Limb (tissue), 2 donors: ENCODE results near the gene PTPN5.
"Not testable (repeated sequence)": the region's sequence is repeated elsewhere in the genome, so short reads cannot be mapped to it uniquely, and the experiment has no call there.

ENCODE experiments used
- DNase-seq, 2 donors: peaks; one replicate each; pipeline ENCODE4 v3.0.0-alpha.2; 2016; ENCODE audit errors: extremely low spot score in 2 of 2

PTPN5 gene

GRCh38 chr11:18682466-18682865 is 109.1 kb downstream of the PTPN5 start:
- no peak for DNase-seq

- DNase-seq: not testable (repeated sequence)
Measured at GRCh38 chr11:18681949-18682348, 109.6 kb downstream of the PTPN5 start.
